Measurements from ENCODE around the gene PHF24. TPM values are rescaled to one million over a fixed set of nuclear protein-coding genes. Genes with fewer than 3 reads are reported as not detected.

Gene PHF24
- polyA plus RNA-seq, 3 donors = 0.04 TPM; not detected in 2

- TF ChIP-seq, protein P1, sequence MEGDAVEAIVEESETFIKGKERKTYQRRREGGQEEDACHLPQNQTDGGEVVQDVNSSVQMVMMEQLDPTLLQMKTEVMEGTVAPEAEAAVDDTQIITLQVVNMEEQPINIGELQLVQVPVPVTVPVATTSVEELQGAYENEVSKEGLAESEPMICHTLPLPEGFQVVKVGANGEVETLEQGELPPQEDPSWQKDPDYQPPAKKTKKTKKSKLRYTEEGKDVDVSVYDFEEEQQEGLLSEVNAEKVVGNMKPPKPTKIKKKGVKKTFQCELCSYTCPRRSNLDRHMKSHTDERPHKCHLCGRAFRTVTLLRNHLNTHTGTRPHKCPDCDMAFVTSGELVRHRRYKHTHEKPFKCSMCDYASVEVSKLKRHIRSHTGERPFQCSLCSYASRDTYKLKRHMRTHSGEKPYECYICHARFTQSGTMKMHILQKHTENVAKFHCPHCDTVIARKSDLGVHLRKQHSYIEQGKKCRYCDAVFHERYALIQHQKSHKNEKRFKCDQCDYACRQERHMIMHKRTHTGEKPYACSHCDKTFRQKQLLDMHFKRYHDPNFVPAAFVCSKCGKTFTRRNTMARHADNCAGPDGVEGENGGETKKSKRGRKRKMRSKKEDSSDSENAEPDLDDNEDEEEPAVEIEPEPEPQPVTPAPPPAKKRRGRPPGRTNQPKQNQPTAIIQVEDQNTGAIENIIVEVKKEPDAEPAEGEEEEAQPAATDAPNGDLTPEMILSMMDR (IDR thresholded peaks at IDR 0.05) = no peak
- Histone ChIP-seq H3K4me2 (replicated peaks; ENCODE audit: extremely low read depth, low read length, poor library complexity, severe bottlenecking) (no peak overlapping the region), H3K27me3 (ENCODE audit: control insufficient read depth in 2 of 2, insufficient read depth in 2 of 2, low read length in 2 of 2) (no peaks in the 10 kb centered on the region), H4K20me1 (ENCODE audit: insufficient read depth, low read length) (no peaks in the 10 kb centered on the region), H3K9ac (ENCODE audit: insufficient read depth, low read length, poor library complexity, severe bottlenecking) (no peak overlapping the region), H3K79me2 (ENCODE audit: insufficient read depth, low read length) (no peaks in the 10 kb centered on the region), H2AFZ (ENCODE audit: insufficient read depth, low read depth, low read length, poor library complexity, severe bottlenecking) (no peak overlapping the region), H3K4me3 (replicated peaks in 1 of 3; ENCODE audit: low read depth in 2 of 3, low read length in 3 of 3) (no peak overlapping the region), H3K27ac (ENCODE audit: low read depth in 1 of 2, low read length in 2 of 2) (no peak overlapping the region), H3K4me1 (ENCODE audit: control insufficient read depth in 1 of 2, insufficient read depth in 2 of 2, low read length in 2 of 2) (no peaks in the 10 kb centered on the region), H3K36me3 (replicated peaks in 1 of 2; ENCODE audit: control insufficient read depth in 1 of 2, insufficient read depth in 2 of 2, low read length in 2 of 2) (no peaks in the 10 kb centered on the region), H3K9me3 (replicated peaks in 1 of 2; ENCODE audit: control insufficient read depth in 1 of 2, insufficient read depth in 1 of 2, low read length in 2 of 2) (no peaks in the 10 kb centered on the region)
- no peak for DNase-seq
- Mint-ChIP-seq H3K36me3 (no peaks in the 10 kb centered on the region), H3K9me3 (peaks cover 0 to 3% (median 0%) of the 10 kb centered on the region in 7 donors), H3K27ac (no peak overlapping the region), H3K4me1 (peaks cover 10% of the 10 kb centered on the region), H3K4me3 (no peak overlapping the region), H3K27me3 (ENCODE audit: low read depth in 3 of 3) (peaks cover 1 to 4% (median 4%) of the 10 kb centered on the region in 3 donors)
- intact Hi-C loops (cut with micrococcal nuclease) = no loop called here
- 80% methylated on average over 1 of the region's 3 CpGs for WGBS (ENCODE audit: insufficient coverage)
Observed at GRCh38 chr9:35026671-35027070, 68.6 kb downstream of the PHF24 start.

GRCh38 chr9:35027374-35027773 lies 69.3 kb downstream of the PHF24 start:
- H3K27me3 ChIP-seq (ENCODE audit: control insufficient read depth in 2 of 2, insufficient read depth in 2 of 2, low read length in 2 of 2) = no peaks in the 10 kb centered on the region
- Mint-ChIP-seq H3K4me3 (no peak overlapping the region), H3K27ac (no peak overlapping the region), H3K36me3 (no peaks in the 10 kb centered on the region), H3K9me3 (peaks cover 0 to 3% (median 0%) of the 10 kb centered on the region in 7 donors), H3K4me1 (peaks cover 10% of the 10 kb centered on the region), H3K27me3 (ENCODE audit: low read depth in 3 of 3) (peaks cover 1 to 2% (median 2%) of the 10 kb centered on the region in 3 donors)
- H3K27ac ChIP-seq (ENCODE audit: low read depth in 1 of 2, low read length in 2 of 2) = no peak overlapping the region
- H3K9ac ChIP-seq (ENCODE audit: insufficient read depth, low read length, poor library complexity, severe bottlenecking) = no peak overlapping the region
- no peaks in the 10 kb centered on the region for H3K79me2 ChIP-seq (ENCODE audit: insufficient read depth, low read length)
- DNase-seq = no peak
- TF ChIP-seq, protein P1 (IDR thresholded peaks at IDR 0.05) = no peak
- H3K36me3 ChIP-seq (replicated peaks in 1 of 2; ENCODE audit: control insufficient read depth in 1 of 2, insufficient read depth in 2 of 2, low read length in 2 of 2) = no peaks in the 10 kb centered on the region
- no peaks in the 10 kb centered on the region for H3K9me3 ChIP-seq (replicated peaks in 1 of 2; ENCODE audit: control insufficient read depth in 1 of 2, insufficient read depth in 1 of 2, low read length in 2 of 2)
- no peak overlapping the region for H2AFZ ChIP-seq (ENCODE audit: insufficient read depth, low read depth, low read length, poor library complexity, severe bottlenecking)
- intact Hi-C loops (cut with micrococcal nuclease) = no loop called here
- 88% methylated on average over 1 of the region's 1 CpG for WGBS (ENCODE audit: insufficient coverage)
- no peaks in the 10 kb centered on the region for H3K4me1 ChIP-seq (ENCODE audit: control insufficient read depth in 1 of 2, insufficient read depth in 2 of 2, low read length in 2 of 2)
- H3K4me2 ChIP-seq (replicated peaks; ENCODE audit: extremely low read depth, low read length, poor library complexity, severe bottlenecking) = no peak overlapping the region
- H4K20me1 ChIP-seq (ENCODE audit: insufficient read depth, low read length) = no peaks in the 10 kb centered on the region
- no peak overlapping the region for H3K4me3 ChIP-seq (replicated peaks in 1 of 3; ENCODE audit: low read depth in 2 of 3, low read length in 3 of 3)

All from CD14-positive monocyte (primary cell).